Nucleus accumbens (tissue), 56 donors: ENCODE data around the gene TMEM43.

ENCODE experiments used
- DNase-seq, 56 donors: peaks; one replicate each; lab custom pipeline; 2025; lab: John Stamatoyannopoulos, UW

The TMEM43 gene

DNA sequence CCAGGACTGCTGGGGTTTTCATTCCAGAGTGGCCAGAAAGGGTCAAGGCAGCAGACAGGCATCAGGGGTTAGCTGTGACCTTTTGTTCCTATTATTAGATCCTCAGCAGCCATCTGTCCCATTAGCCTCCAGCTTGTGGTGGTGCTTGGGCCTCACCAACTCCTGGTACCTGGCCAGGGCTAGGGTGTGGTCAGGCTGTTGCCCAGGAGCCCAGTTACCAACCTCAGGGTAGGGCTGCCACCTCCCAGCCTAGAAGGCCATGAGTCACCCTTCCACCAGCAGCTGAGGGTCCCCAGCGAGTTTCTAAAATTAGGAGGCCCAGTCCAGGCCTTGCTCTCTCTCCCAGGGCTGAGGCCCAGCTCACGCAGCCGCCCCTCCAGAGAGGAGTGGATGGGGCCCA, 12.2 kb downstream of the TMEM43 start:
- DNase-seq = no peak

DNA sequence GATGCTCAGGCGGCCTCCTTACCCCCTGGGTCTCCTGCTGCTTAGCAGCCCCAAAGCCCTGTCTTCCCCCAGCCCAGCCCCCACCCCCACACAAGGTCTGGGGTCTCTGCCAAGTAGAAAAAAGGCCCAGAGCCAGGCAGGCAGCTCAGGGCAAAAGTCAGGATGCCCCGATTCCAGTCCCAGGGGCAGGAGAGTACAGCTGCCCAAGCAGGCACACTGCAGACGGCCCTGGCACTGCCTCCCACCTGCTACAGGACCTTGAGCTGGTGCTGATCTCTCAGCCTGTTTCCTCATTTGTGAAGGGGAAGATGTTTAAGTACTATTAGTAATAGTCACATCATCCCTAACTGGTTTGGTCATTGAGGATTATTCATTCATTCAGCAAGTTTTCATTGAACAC, 12.6 kb downstream of the TMEM43 start:
- DNase-seq = no peak

DNA sequence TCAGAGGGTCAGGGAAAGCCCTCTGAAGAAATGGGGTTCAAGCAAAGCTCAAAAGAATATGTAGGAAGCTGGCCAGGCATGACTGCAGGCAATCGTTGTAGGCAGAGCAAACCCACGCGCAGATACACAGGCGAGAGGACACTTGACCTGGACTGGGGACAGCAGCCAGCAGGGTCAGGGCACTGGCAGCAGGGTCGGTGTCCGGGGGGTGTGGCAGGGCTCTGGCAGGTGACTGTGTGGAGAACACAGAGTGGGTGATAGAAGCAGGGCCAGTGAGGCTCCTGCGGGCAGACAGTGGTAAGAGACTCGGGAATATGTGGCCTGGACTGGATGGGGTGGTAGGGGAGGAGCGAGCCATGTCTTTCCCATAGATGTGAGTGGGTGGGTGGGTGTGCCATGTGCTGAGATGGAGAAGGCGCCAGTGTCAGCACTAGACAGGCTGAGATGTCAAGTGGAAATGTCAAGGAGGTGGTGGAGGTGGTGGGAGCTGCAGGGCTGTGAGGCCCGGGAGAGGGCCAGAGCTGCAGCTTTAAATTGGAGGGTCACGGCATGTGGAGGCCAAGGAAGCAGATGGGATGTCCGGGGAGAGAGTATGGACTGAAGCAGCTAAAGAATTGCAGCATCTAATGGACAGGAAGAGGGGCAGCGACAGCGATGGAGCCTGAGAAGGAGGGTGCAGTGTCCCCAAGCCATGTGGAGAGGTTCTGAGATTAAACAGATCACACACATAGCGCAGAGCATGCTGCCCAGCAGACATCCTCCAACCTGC, 13.4 kb downstream of the TMEM43 start:
- peak in 1 of 56 donors; percentile 13 for DNase-seq

DNA sequence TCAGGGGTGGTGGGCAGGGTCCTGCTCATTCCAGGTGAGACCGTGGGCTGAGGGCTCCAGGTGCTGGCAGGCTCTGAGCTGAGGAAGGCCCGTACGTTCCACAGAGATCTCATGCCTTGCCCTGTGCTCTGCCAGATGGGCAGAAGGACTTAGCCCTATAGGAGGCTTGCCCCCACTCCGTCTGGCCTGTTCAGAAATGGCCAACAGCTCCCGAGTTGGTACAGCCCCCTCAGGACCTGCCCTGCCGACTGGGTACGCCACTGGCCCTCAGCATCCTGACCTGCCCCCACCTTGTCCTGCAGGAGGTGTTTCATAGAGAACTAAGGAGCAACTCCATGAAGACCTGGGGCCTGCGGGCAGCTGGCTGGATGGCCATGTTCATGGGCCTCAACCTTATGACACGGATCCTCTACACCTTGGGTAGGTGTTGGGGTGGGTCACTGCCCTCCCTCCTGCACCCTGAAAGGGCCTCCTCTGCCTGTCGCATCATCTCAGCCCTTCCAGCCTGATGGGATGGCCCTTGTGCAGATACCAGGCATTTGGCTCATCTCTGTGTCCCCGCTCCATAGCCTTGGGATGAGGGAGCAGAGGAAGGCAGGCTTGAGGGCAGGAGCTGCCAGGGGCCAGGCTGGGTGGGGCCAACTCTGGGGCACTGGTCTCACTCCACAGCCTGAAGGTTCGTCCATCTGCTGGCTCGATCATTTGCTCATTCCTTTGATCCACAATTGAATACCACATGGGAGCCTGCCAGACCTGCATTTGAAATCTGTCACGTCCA, 14.2 kb downstream of the TMEM43 start:
- no peak for DNase-seq

DNA sequence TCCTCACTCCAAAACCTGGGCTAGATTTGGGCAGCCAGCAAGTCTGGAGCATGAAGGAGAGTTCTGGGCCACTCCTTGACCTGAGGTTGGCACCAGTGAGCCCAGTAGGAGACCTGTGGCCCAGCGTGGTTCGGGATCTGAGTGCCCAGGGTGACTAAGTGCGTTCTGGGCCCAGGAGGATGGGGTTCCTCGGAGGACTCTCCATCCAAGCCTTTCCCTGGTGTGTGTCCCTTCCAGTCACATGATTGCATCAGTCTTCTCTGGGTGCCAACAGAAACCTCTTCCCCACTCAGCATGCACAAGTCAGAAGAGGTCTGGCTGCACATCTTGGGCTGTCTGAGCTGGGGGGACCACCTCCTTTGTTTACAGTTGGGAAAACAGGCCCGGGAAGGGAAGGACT, 14.9 kb downstream of the TMEM43 start:
- DNase-seq = no peak

DNA sequence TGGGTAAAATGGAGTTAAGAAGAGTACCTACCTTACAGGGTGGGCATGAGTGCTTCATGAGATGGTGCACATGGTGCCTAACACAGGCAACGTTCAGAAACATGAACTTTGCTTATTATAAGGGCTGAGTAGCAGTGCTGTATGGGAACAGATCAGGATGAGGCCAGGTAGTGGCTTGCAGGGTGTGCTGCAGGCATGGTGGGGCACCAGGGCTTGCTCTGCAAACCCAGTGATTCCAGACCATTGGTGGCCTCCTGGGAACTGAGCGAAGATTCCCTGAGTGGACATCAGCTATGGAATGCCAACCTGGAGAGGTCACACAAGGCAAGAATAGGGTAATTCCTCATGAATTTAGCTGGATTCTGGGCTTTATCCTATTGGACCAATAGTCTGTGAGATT, 15.8 kb downstream of the TMEM43 start:
- no peak for DNase-seq

DNA sequence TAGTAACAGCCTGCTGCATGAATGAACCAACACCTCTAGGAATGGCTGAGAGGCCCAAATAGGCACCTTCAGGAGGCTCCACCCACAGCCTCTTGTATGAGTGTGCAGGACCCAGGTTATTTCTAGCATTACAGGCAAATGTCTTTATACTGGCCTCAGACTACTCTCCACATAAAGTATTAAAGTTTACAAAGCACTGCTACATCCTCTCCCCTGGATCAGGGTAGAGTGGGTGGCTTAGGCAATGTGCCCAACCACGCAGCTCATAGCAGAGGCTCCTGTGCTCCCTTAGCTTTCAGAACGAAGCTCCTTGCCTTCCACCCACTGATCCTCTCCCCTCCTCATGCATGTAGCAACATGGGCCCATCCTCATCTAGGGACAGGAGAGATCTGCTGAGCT, 16.3 kb downstream of the TMEM43 start:
- peak in 2 of 56 donors; percentile 25 to 36 for DNase-seq

DNA sequence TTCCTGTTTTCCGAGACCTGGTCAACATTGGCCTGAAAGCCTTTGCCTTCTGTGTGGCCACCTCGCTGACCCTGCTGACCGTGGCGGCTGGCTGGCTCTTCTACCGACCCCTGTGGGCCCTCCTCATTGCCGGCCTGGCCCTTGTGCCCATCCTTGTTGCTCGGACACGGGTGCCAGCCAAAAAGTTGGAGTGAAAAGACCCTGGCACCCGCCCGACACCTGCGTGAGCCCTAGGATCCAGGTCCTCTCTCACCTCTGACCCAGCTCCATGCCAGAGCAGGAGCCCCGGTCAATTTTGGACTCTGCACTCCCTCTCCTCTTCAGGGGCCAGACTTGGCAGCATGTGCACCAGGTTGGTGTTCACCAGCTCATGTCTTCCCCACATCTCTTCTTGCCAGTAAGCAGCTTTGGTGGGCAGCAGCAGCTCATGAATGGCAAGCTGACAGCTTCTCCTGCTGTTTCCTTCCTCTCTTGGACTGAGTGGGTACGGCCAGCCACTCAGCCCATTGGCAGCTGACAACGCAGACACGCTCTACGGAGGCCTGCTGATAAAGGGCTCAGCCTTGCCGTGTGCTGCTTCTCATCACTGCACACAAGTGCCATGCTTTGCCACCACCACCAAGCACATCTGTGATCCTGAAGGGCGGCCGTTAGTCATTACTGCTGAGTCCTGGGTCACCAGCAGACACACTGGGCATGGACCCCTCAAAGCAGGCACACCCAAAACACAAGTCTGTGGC, 16.9 kb downstream of the TMEM43 start:
- DNase-seq = no peak

DNA sequence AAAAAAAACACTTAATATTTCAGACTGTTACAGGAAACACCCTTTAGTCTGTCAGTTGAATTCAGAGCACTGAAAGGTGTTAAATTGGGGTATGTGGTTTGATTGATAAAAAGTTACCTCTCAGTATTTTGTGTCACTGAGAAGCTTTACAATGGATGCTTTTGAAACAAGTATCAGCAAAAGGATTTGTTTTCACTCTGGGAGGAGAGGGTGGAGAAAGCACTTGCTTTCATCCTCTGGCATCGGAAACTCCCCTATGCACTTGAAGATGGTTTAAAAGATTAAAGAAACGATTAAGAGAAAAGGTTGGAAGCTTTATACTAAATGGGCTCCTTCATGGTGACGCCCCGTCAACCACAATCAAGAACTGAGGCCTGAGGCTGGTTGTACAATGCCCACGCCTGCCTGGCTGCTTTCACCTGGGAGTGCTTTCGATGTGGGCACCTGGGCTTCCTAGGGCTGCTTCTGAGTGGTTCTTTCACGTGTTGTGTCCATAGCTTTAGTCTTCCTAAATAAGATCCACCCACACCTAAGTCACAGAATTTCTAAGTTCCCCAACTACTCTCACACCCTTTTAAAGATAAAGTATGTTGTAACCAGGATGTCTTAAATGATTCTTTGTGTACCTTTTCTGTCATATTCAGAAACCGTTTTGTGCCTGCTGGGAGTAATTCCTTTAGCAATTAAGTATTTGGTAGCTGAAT, 17.9 kb downstream of the TMEM43 start:
- no peak for DNase-seq

DNA sequence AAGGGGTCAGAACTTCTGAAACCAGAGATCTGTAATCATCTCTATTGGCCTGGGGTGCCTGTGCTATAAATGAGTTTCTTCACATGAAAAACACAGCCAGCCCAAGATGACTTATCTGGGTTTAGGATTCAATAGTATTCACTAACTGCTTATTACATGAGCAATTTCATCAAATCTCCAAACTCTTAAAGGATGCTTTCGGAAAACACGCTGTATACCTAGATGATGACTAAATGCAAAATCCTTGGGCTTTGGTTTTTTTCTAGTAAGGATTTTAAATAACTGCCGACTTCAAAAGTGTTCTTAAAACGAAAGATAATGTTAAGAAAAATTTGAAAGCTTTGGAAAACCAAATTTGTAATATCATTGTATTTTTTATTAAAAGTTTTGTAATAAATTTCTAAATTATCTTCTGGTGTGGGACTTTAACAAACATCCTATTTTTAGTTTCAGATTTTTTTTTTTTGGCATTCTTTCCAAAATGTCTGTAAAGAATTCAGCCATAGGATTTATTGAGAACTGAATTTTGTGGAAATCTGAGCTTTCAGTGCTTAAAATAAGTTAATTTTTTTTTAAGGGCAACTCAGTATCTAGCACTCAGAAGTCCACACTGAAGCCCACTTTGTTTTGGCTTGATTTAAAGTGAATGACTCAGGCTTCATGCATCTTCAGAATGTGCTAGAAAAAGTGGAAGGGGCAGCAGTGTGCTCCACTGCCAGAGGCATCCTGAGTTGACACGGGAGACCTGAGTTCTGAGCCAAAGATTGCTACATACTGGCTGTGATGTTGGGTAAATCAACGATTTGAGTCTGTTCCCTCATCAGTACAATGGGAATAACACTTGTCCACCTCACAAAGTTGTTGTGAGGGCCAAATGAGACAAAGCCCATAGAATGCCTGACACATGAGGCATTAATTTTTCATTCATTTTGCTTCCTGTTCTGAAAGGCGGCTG, 18.7 kb downstream of the TMEM43 start:
- no peak for DNase-seq

DNA sequence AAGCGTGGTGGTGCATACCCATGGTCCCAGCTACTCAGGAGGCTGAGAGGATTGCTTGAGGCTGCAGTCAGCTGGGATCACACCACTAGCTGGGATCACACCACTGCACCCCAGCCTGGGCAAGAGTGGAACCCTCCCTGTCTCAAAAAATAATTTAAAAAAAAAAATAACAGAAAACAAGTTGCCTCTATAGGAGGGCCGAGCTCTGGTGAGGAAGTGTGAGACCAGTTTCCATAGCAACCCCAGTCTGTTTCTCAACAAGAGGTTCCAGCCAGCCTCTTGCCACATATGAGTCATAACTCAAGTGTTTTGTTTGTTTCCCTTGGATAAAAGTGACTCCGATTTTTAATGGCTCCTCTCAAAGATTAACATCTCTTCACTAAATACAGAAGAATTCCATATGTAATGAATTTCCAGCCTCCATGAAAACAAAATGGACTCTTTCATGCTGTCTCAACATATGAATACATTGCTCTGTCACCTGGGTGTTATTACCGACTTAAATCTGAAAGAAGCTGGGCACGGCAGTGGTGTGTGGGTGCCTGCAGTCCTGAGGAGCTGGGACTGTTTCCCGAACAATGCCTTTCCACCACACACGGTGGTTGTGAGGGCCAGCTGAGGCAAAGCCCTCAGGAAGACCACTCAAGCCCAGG, 19.7 kb downstream of the TMEM43 start:
- peak in 12 of 56 donors; percentile 8 to 74 (median 16) for DNase-seq

DNA sequence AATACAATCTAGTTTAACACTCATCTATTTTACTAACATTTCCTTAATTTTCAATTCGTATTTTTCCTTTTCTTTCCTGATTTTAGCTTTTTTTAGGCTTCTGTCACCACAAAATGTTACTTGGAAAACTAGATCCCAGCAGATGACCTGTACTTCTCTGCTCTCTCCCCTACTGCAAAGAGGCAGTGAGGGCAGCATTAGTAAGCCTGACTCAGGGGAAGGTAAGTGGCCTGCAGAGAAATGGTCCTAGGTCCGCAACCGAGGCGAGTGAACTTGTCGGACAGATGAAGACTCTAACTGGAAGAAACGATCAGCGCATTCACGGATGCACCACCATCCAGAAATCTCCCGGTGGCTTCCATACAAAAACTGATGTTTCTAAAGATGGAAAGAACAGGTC, 20.4 kb downstream of the TMEM43 start:
- DNase-seq = no peak

DNA sequence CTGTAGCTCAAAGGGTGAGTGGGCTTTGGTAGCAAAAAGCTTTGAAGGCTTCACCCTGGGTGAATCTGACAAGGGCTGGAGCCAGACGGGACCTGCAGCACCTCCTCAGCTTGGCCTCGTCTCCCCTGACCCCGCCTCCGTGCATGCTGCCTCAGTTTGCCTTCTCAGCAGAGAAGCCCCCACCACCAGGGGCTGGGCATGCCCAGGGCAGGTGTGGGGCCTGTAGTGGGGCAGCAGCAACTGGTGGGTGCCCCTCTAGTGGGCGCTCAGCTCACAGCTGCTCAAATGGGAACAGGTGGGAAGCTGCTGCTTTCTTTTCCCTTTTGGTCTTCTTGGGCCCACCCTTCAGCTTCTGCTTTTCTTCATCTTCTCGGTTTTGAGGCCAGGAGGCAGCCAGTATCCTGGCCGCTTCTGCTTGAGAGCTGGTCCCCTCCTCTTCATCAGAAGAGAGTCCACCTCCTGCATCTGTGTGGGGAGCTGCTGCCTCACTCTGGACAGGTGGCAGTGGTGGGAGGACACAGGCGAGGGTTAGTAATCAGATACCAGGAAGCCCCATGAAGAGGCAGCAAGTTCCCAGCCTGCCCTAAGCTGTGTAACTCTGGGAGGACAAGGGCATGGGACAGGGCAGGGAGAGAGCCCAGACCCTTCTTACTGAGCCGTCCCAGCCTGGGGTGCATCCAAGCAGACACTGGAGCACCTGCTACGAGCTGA, 21.0 kb downstream of the TMEM43 start:
- no peak for DNase-seq

DNA sequence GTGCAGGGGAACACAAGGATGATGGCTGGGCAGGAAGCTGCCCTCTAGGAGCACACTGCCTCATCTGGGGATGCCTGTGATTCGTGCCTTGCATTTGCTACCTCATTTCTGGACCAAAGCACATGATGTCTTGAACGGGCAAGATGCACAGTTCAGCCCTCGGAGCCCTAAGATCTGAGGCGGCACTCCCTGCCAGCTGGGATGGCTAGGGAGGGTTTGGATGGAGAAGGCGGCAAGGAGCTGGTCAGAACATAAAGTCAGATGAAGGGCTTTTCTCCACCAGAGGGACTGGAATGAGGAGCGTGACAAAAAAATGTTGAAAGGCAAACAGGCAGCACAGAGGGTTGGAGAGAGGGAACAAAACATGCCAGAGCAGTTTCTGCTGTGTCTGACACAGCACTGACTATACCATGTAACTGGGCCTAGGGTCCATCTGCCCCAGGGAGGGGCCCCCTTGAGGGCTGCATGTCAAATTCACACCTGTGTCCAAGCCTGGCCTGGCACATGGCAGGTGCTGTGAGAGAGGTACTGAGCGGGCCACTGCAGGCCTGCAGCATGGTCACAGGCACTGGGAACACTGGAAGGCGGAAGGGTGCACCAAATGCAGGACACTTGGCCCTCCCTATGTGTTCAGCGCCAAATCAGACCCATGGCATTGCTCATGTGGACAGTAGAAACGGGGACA, 21.7 kb downstream of the TMEM43 start:
- DNase-seq = no peak

DNA sequence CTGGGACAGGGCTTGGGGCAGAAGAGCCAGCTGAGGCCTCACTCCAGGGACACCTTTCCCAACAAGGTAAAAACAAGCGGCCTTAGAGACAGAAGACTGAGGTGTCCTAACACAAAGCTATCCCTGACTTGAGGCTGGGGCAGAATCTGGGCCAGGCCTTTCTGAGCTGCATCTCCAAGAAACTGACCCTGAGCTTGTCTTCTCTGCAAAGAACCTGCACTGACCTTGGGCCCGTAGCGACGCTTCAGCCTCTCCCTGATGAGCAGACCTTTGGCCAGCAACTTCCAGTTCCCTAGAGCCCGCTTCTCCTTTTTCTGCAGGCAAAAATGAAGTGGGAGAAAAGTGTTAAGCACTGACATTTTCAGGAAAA, 22.2 kb downstream of the TMEM43 start:
- DNase-seq = no peak

DNA sequence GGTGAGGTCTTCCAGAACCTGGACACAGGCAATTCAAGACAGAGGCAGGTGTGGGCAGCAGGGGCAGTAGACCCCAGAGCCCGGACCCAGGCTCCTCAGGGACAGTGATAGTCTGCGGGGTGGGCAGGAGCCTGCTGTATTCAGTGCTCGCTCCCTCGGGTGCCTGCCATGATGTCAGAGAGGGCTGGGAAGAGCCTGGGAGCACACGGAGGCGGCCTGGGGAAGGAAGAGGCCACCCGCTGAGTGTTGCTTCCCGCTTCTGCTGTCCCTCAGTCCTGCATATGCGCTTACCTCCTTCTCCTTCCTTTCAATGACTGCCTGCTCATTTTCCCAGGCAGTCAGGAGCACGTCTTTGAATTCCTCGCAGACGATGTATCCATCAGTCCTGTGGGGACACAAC, 22.8 kb downstream of the TMEM43 start:
- no peak for DNase-seq

DNA sequence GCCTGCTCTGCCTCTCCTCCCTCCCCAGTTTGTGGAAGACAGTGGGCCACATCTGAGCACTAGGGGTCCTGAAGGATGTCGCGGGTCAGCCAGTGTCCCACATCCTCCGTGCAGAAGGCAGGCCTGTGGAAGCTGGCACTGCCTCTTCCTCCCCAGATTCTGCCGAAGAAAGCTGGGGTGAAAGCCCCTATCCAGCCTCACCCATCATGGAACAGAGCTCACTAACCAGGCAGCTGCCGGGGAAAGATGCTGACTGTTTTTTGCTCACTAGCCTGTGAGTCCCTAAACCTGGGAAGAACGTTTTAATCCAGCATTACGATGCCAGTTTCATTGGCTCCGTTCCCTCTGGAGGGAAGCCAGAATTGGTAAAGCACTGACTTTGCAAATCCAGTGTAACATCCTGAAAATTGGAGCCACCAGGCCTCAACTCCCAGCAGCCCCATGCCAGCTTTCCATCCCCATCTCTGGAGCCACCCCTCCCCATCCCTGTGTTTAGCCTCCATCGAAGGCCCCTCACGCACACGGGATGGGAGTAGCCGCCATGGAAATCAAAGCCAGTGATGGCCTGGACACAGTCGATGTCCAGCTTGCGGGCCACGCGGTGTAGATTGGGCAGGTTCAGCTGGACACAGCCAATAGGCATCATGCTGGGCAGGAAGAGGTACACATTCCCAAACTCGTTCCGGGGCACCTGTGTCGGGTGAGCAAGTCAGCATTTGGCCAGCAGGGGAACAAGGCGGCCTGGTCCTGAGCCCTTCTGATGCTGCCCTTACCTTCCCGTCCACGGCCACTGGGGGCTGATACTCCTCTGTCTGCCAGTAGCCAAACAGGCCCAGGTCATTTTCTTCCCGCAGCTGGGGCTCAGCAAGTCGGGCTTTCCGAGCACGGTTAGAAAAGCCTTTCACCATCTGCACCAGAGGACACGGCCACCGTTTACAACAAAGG, 23.5 kb downstream of the TMEM43 start:
- no peak for DNase-seq
